22Rv1 (cell line): ENCODE measurements around the gene PUS1.

ENCODE experiments used
- H3K27ac ChIP-seq: fragments of 450-650 bp; 2 replicates; pipeline ENCODE4 v1.5.1; 2017
- ZFX ChIP-seq: fragments of 450-650 bp; IDR thresholded peaks from 2 replicates; pipeline ENCODE4 v1.6.1; 2017; ENCODE audit warnings: antibody characterized with exemption, borderline replicate concordance
- TF ChIP-seq, protein P1 (sequence below): fragments of 450-650 bp; IDR thresholded peaks from 2 replicates; pipeline ENCODE4 v1.5.1; 2017; ENCODE audit warnings: mild to moderate bottlenecking

The PUS1 gene

DNA sequence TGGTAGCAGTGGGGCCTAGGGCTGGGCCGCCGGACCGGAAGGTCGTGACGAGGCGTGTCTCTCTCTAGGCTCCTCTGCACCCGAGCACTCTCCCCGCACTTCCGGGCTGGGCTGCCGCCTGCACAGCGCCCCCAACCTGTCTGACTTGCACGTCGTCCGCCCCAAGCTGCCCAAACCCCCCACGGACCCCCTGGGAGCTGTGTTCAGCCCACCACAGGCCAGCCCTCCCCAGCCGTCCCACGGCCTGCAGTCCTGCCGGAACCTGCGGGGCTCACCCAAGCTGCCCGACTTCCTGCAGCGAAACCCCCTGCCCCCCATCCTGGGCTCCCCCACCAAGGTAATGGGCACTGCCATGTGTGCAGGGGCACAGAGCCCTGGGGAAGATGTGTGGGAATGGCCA lies 13.3 kb upstream of the PUS1 start:
- no peak overlapping the region for H3K27ac ChIP-seq
- TF ChIP-seq ZFX = no peak
- TF ChIP-seq, protein P1, sequence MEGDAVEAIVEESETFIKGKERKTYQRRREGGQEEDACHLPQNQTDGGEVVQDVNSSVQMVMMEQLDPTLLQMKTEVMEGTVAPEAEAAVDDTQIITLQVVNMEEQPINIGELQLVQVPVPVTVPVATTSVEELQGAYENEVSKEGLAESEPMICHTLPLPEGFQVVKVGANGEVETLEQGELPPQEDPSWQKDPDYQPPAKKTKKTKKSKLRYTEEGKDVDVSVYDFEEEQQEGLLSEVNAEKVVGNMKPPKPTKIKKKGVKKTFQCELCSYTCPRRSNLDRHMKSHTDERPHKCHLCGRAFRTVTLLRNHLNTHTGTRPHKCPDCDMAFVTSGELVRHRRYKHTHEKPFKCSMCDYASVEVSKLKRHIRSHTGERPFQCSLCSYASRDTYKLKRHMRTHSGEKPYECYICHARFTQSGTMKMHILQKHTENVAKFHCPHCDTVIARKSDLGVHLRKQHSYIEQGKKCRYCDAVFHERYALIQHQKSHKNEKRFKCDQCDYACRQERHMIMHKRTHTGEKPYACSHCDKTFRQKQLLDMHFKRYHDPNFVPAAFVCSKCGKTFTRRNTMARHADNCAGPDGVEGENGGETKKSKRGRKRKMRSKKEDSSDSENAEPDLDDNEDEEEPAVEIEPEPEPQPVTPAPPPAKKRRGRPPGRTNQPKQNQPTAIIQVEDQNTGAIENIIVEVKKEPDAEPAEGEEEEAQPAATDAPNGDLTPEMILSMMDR = no peak

DNA sequence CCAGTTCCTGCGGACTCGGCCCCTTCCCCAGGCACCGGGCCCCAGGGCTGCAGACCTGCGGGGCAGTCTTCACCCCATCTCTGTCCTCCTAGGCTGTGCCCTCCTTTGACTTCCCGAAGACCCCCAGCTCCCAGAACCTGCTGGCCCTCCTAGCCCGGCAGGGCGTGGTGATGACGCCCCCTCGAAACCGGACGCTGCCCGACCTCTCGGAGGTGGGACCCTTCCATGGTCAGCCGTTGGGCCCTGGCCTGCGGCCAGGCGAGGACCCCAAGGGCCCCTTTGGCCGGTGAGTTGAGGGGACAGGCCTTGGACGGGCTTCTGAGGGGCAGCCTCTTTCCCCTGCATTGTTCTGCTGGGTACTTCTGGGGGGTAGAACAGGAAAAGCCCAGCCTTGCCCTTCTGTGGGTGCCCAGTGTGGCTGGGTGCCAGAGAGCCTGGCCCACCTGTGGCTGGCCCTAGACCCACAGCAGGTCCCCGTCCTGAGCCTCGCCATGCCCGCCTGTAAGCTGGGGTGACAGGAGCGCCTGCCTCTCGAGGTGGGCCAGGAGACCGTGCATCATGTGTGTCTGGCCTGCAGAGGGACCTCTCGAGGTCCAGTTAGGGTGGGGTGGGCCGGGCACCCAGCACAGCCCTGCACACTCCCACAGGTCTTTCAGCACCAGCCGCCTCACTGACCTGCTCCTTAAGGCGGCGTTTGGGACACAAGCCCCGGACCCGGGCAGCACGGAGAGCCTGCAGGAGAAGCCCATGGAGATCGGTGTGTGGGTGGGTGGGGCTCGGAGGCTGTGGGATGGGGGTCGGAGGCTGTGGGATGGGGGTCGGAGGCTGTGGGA lies 12.6 kb upstream of the PUS1 start:
- TF ChIP-seq, protein P1 = no peak
- TF ChIP-seq ZFX = no peak
- no peak overlapping the region for H3K27ac ChIP-seq

DNA sequence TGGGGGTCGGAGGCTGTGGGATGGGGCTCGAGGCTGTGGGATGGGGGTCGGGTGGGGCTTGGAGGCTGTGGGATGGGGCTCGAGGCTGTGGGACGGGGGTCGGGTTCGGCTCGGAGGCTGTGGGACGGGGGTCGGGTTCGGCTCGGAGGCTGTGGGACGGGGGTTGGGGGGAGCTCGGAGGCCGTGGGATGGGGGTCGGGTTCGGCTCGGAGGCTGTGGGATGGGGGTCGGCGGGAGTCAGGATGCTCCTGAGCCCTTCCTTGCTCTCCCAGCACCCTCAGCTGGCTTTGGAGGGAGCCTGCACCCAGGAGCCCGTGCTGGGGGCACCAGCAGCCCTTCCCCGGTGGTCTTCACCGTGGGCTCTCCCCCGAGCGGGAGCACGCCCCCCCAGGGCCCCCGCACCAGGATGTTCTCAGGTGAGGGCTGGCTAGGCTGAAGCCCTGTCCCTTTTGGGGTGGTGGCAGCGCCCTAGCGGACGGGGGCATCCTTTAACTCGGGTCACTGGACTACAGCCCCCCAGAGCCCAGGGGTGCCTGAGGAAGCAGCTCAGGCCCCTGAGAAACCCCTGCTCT lies 11.9 kb upstream of the PUS1 start:
- no peak overlapping the region for H3K27ac ChIP-seq
- TF ChIP-seq, protein P1 = no peak
- no peak for TF ChIP-seq ZFX

DNA sequence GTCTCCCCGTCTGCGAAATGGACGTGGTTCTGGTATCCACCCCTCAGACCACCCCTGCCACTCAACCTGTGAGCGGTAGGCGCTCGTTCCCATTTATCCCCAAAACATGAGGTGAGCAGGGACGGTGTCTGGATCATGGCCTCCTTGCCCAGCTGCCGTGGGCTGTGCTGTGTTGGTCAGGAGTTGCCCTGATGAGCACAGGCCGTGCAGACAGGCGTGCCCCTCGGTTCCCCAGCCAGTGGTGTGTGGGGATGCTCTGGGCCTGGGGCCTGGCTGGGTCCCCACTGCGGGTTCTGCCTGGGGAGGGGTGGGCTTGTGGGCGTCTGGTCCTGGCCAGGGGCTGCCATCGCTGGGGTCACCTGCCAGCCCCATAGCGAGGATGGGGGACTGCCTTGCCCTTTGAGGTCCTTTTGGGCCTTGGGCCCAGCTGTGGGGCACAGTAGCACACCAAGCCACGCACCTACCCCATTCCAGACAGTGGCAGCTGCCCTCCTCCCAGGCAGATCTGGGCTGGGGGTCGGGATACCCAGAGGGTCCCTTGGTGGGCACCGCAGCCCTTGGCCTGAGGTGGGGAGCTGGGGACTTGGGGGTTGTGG lies 11.3 kb upstream of the PUS1 start:
- TF ChIP-seq ZFX = no peak
- TF ChIP-seq, protein P1 = no peak
- H3K27ac ChIP-seq = no peak overlapping the region

DNA sequence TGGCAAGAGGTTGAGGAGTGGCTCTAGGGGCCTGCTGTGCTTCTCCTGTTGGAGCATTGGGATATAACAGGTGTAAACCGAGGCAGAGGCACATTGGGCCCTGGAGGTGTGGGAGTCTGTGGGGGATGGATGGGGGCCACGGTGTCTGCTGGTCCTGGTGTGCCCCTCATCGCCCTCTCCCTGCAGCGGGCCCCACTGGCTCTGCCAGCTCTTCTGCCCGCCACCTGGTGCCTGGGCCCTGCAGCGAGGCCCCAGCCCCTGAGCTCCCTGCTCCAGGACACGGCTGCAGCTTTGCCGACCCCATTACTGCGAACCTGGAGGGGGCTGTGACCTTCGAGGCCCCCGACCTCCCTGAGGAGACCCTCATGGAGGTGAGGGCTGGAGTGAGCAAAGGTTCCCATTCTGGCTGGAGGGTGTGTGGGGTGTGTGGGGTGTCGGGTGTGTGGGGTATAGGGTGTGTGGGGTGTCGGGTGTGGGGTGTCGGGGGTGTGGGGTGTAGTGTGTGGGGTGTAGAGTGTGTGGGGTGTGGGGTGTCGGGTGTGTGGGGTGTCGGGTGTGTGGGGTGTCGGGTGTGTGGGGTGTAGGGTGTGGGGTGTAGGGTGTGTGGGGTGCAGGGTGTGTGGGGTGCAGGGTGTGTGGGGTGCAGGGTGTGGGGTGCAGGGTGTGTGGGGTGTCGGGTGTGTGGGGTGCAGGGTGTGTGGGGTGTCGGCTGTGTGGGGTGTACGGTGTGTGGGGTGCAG lies 10.6 kb upstream of the PUS1 start:
- no peak overlapping the region for H3K27ac ChIP-seq
- TF ChIP-seq, protein P1 = no peak
- no peak for TF ChIP-seq ZFX

DNA sequence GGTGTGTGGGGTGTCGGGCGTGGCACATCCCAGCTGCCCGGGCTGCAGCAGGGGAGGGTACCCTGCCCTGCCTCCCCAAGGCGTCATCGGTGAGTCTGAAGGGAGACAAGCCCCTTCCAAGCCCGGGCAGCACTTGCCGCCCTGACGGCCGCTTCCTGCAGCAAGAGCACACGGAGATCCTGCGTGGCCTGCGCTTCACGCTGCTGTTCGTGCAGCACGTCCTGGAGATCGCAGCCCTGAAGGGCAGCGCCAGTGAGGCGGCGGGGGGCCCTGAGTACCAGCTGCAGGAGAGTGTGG lies 10.1 kb upstream of the PUS1 start:
- H3K27ac ChIP-seq = no peak overlapping the region
- TF ChIP-seq ZFX = no peak
- TF ChIP-seq, protein P1 = no peak
